ENCODE measurements around the gene VPS36. TPM values are rescaled to one million over a fixed set of nuclear protein-coding genes. Genes with fewer than 3 reads are reported as not detected.
"Not testable (repeated sequence)": the region's sequence is repeated elsewhere in the genome, so short reads cannot be mapped to it uniquely, and the experiment has no call there.

The VPS36 gene
- total RNA-seq (10 to 100 TPM; 20.1 to 34.6 TPM), polyA plus RNA-seq (10 to 100 TPM; 10.1 to 32.3 TPM)

- peak; percentile 98 for DNase-seq (ENCODE audit: low spot score)
- H3K4me3 ChIP-seq (ENCODE audit: low read depth in 1 of 3, low read length in 3 of 3), result peak within 1 kb of the TSS; percentile 72 to 91 (median 80)
- TF ChIP-seq CTCF (IDR thresholded peaks at IDR 0.05; ENCODE audit: low read depth, low read length, missing input control) (peak; percentile 99), JUND (IDR thresholded peaks at IDR 0.05) (no peak), YY1 (IDR thresholded peaks at IDR 0.05) (peak; percentile 69), GABPA (IDR thresholded peaks at IDR 0.05 in 1 of 2, conservative IDR thresholded peaks at IDR 0.05 in 1 of 2) (peak; percentile 69 to 74), MAX (IDR thresholded peaks at IDR 0.05) (no peak), HNF4A (conservative IDR thresholded peaks at IDR 0.05) (peak in 1 of 2 donors; percentile 0), SP1 (IDR thresholded peaks at IDR 0.05) (peak; percentile 14), TAF1 (conservative IDR thresholded peaks at IDR 0.05) (peak; percentile 1), RXRA (IDR thresholded peaks at IDR 0.05) (no peak), RAD21 (IDR thresholded peaks at IDR 0.05) (peak; percentile 89 to 91), REST (IDR thresholded peaks at IDR 0.05) (peak; percentile 12)
- peak within 1 kb of the TSS; percentile 92 to 98 for H3K9ac ChIP-seq (ENCODE audit: low read depth in 1 of 2, low read length in 2 of 2)
- no peaks in the 10 kb centered on the region for H3K9me3 ChIP-seq (ENCODE audit: control insufficient read depth in 4 of 4, low read length in 3 of 4)
- H3K4me1 ChIP-seq (ENCODE audit: control insufficient read depth in 4 of 4, insufficient read depth in 4 of 4, low read length in 3 of 4), result peaks cover 5 to 21% (median 12%) of the 10 kb centered on the region in 4 donors
- no peaks in the 10 kb centered on the region for H3K36me3 ChIP-seq (ENCODE audit: control insufficient read depth in 4 of 4, insufficient read depth in 3 of 4, low read depth in 1 of 4, low read length in 3 of 4)
- under 1% methylated on average over 105 of the region's 105 CpGs for WGBS
- H3K27ac ChIP-seq (ENCODE audit: low read depth in 1 of 2, low read length in 2 of 2), result peak within 1 kb of the TSS; percentile 94
- H3K27me3 ChIP-seq (ENCODE audit: control insufficient read depth in 4 of 4, insufficient read depth in 4 of 4, low read length in 3 of 4), result no peaks in the 10 kb centered on the region
These were observed at the start of gene VPS36 for GRCh38 chr13:52450012-52450792. Gene VPS36, minus strand, starts transcription at chr13:52450634. Its CDS starts 40 bp downstream, at chr13:52450594.

GRCh38 chr13:52497979-52498378, 47.5 kb upstream of the VPS36 start:
- H3K4me1 ChIP-seq (ENCODE audit: control insufficient read depth in 4 of 4, insufficient read depth in 4 of 4, low read length in 3 of 4); DNase-seq (ENCODE audit: low spot score); H3K4me3 ChIP-seq (ENCODE audit: low read depth in 1 of 3, low read length in 3 of 3); H3K9me3 ChIP-seq (ENCODE audit: control insufficient read depth in 4 of 4, low read length in 3 of 4); H3K27ac ChIP-seq (ENCODE audit: low read depth in 1 of 2, low read length in 2 of 2); H3K36me3 ChIP-seq (ENCODE audit: control insufficient read depth in 4 of 4, insufficient read depth in 3 of 4, low read depth in 1 of 4, low read length in 3 of 4); H3K9ac ChIP-seq (ENCODE audit: low read depth in 1 of 2, low read length in 2 of 2); H3K27me3 ChIP-seq (ENCODE audit: control insufficient read depth in 4 of 4, insufficient read depth in 4 of 4, low read length in 3 of 4): not testable (repeated sequence)
- 64% methylated on average over 3 of the region's 3 CpGs for WGBS

- H3K27ac ChIP-seq (ENCODE audit: low read depth in 1 of 2, low read length in 2 of 2); H3K27me3 ChIP-seq (ENCODE audit: control insufficient read depth in 4 of 4, insufficient read depth in 4 of 4, low read length in 3 of 4); H3K4me1 ChIP-seq (ENCODE audit: control insufficient read depth in 4 of 4, insufficient read depth in 4 of 4, low read length in 3 of 4); H3K36me3 ChIP-seq (ENCODE audit: control insufficient read depth in 4 of 4, insufficient read depth in 3 of 4, low read depth in 1 of 4, low read length in 3 of 4); H3K9me3 ChIP-seq (ENCODE audit: control insufficient read depth in 4 of 4, low read length in 3 of 4); DNase-seq (ENCODE audit: low spot score); H3K4me3 ChIP-seq (ENCODE audit: low read depth in 1 of 3, low read length in 3 of 3); H3K9ac ChIP-seq (ENCODE audit: low read depth in 1 of 2, low read length in 2 of 2): not testable (repeated sequence)
- 83% methylated on average over 5 of the region's 5 CpGs for WGBS
These were observed 43.8 kb upstream of the VPS36 start for GRCh38 chr13:52494241-52494640.

GRCh38 chr13:52491015-52491414, 40.6 kb upstream of the VPS36 start:
- H3K4me3 ChIP-seq (ENCODE audit: low read depth in 1 of 3, low read length in 3 of 3); H3K9me3 ChIP-seq (ENCODE audit: control insufficient read depth in 4 of 4, low read length in 3 of 4); DNase-seq (ENCODE audit: low spot score); H3K27me3 ChIP-seq (ENCODE audit: control insufficient read depth in 4 of 4, insufficient read depth in 4 of 4, low read length in 3 of 4); H3K4me1 ChIP-seq (ENCODE audit: control insufficient read depth in 4 of 4, insufficient read depth in 4 of 4, low read length in 3 of 4); H3K9ac ChIP-seq (ENCODE audit: low read depth in 1 of 2, low read length in 2 of 2); H3K36me3 ChIP-seq (ENCODE audit: control insufficient read depth in 4 of 4, insufficient read depth in 3 of 4, low read depth in 1 of 4, low read length in 3 of 4); H3K27ac ChIP-seq (ENCODE audit: low read depth in 1 of 2, low read length in 2 of 2): not testable (repeated sequence)
- 90% methylated on average over 2 of the region's 5 CpGs for WGBS

- H3K27ac ChIP-seq (ENCODE audit: low read depth in 1 of 2, low read length in 2 of 2); H3K4me3 ChIP-seq (ENCODE audit: low read depth in 1 of 3, low read length in 3 of 3); H3K4me1 ChIP-seq (ENCODE audit: control insufficient read depth in 4 of 4, insufficient read depth in 4 of 4, low read length in 3 of 4); H3K36me3 ChIP-seq (ENCODE audit: control insufficient read depth in 4 of 4, insufficient read depth in 3 of 4, low read depth in 1 of 4, low read length in 3 of 4); DNase-seq (ENCODE audit: low spot score); H3K27me3 ChIP-seq (ENCODE audit: control insufficient read depth in 4 of 4, insufficient read depth in 4 of 4, low read length in 3 of 4); H3K9me3 ChIP-seq (ENCODE audit: control insufficient read depth in 4 of 4, low read length in 3 of 4); H3K9ac ChIP-seq (ENCODE audit: low read depth in 1 of 2, low read length in 2 of 2): not testable (repeated sequence)
- whole genome bisulfite sequencing, result no CpG with 5 or more reads among the region's 22 CpGs
These were observed 38.3 kb upstream of the VPS36 start for GRCh38 chr13:52488763-52489162.
